ENCODE measurements around the gene UBE3B. TPM values are rescaled to one million over a fixed set of nuclear protein-coding genes. Genes with fewer than 3 reads are reported as not detected.

The UBE3B gene
- total and polyA plus RNA-seq, 9 donors, result 12.1 to 53.4 (median 33.2) TPM

GRCh38 chr12:109551108-109551507 is 73.7 kb downstream of the UBE3B start:
- Histone ChIP-seq H3K27me3 (no peaks in the 10 kb centered on the region), H3K4me3 (no peak overlapping the region), H3K27ac (no peak overlapping the region), H3K36me3 (no peaks in the 10 kb centered on the region), H3K4me1 (ENCODE audit: insufficient read depth) (no peaks in the 10 kb centered on the region), H3K9me3 (no peaks in the 10 kb centered on the region)
- 81 to 86% (median 82%) methylated on average over 6 of the region's 6 CpGs for WGBS, 3 donors
- intact Hi-C loops (cut with DNase I), result no loop called here
- TF ChIP-seq, protein P1, sequence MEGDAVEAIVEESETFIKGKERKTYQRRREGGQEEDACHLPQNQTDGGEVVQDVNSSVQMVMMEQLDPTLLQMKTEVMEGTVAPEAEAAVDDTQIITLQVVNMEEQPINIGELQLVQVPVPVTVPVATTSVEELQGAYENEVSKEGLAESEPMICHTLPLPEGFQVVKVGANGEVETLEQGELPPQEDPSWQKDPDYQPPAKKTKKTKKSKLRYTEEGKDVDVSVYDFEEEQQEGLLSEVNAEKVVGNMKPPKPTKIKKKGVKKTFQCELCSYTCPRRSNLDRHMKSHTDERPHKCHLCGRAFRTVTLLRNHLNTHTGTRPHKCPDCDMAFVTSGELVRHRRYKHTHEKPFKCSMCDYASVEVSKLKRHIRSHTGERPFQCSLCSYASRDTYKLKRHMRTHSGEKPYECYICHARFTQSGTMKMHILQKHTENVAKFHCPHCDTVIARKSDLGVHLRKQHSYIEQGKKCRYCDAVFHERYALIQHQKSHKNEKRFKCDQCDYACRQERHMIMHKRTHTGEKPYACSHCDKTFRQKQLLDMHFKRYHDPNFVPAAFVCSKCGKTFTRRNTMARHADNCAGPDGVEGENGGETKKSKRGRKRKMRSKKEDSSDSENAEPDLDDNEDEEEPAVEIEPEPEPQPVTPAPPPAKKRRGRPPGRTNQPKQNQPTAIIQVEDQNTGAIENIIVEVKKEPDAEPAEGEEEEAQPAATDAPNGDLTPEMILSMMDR (IDR thresholded peaks at IDR 0.05), result no peak
- no peak for DNase-seq

GRCh38 chr12:109552971-109553370 is 75.5 kb downstream of the UBE3B start:
- H3K27me3 ChIP-seq, result no peaks in the 10 kb centered on the region
- WGBS, 3 donors, result 20 to 38% (median 31%) methylated on average over 4 of the region's 4 CpGs
- intact Hi-C loops (cut with DNase I), result no loop called here

GRCh38 chr12:109553483-109553882 is 76.0 kb downstream of the UBE3B start:
- Histone ChIP-seq H3K27ac (no peak overlapping the region), H3K36me3 (no peaks in the 10 kb centered on the region), H3K27me3 (no peaks in the 10 kb centered on the region), H3K4me3 (no peak overlapping the region), H3K9me3 (no peaks in the 10 kb centered on the region), H3K4me1 (ENCODE audit: insufficient read depth) (no peaks in the 10 kb centered on the region)
- no peak for DNase-seq
- 60 to 65% (median 61%) methylated on average over 7 of the region's 7 CpGs for WGBS, 3 donors
- intact Hi-C loops (cut with DNase I), result no loop called here
- TF ChIP-seq POLR2A (IDR thresholded peaks at IDR 0.05) (no peak), EP300 (IDR thresholded peaks at IDR 0.05) (no peak)
- TF ChIP-seq, protein P1 (IDR thresholded peaks at IDR 0.05), result no peak

More at GRCh38 chr12:109552971-109553370, 75.5 kb downstream of the UBE3B start:
- TF ChIP-seq EP300 (IDR thresholded peaks at IDR 0.05) (no peak), POLR2A (IDR thresholded peaks at IDR 0.05) (no peak)
- TF ChIP-seq, protein P1 (IDR thresholded peaks at IDR 0.05), result no peak
- Histone ChIP-seq H3K27ac (no peak overlapping the region), H3K36me3 (no peaks in the 10 kb centered on the region), H3K4me1 (ENCODE audit: insufficient read depth) (no peaks in the 10 kb centered on the region), H3K4me3 (no peak overlapping the region), H3K9me3 (no peaks in the 10 kb centered on the region)
- DNase-seq, result no peak

- H3K27me3 ChIP-seq, result no peaks in the 10 kb centered on the region
- H3K4me1 ChIP-seq (ENCODE audit: insufficient read depth), result no peaks in the 10 kb centered on the region
- no peak overlapping the region for H3K4me3 ChIP-seq
- intact Hi-C loops (cut with DNase I), result no loop called here
- H3K9me3 ChIP-seq, result no peaks in the 10 kb centered on the region
- no peak for DNase-seq
- H3K36me3 ChIP-seq, result no peaks in the 10 kb centered on the region
- no peak overlapping the region for H3K27ac ChIP-seq
- TF ChIP-seq POLR2A (IDR thresholded peaks at IDR 0.05) (no peak), EP300 (IDR thresholded peaks at IDR 0.05) (no peak)
- TF ChIP-seq, protein P1 (IDR thresholded peaks at IDR 0.05), result no peak
- WGBS, 3 donors, result 33 to 45% (median 41%) methylated on average over 16 of the region's 16 CpGs
Measured at GRCh38 chr12:109553906-109554500, 76.6 kb downstream of the UBE3B start.
